GM12878 (cell line): ENCODE data around the gene IL36RN. TPM values are rescaled to one million over a fixed set of nuclear protein-coding genes. Genes with fewer than 3 reads are reported as not detected.

Experiments used
- ATAC-seq: fragments of 200-7000 bp; cut with Tn5 transposase; 3 replicates; pipeline ENCODE4 v1.9.1; 2020; ENCODE audit warnings: mild to moderate bottlenecking, moderate library complexity
- BruUV-seq: library from RNA; stranded (reverse); fragments of 400-500 nt; replicated peaks from 2 replicates; lab custom pipeline; 2021; lab: Mats Ljungman, UMichigan
- CTCF ChIA-PET: fragments of 300-600 bp; sonication (Branson Sonifier 250); formaldehyde crosslinking; extraction: SDS; loops from one replicate; lab custom pipeline; 2021; ENCODE audit warnings: inconsistent platforms; lab: Yijun Ruan, JAX
- POLR2A ChIA-PET: fragments of 350-600 bp; formaldehyde crosslinking; extraction: SDS; loops from one replicate; lab custom pipeline; 2021; ENCODE audit warnings: inconsistent platforms; lab: Charles Lee
- RAD21 ChIA-PET: fragments of 300-600 bp; sonication (Branson Sonifier 250); formaldehyde crosslinking; loops from one replicate; lab custom pipeline; 2023; ENCODE audit warnings: antibody characterized with exemption; ENCODE audit not compliant: unreplicated experiment; lab: Charles Lee
- SMC1A ChIA-PET: fragments of 300-600 bp; sonication (Branson Sonifier 250); formaldehyde crosslinking; loops from one replicate; lab custom pipeline; 2023; ENCODE audit not compliant: unreplicated experiment, uncharacterized antibody; lab: Charles Lee
- DNase-seq: peaks from one replicate; pipeline ENCODE4 v3.0.0-alpha.2; 2011; ENCODE audit warnings: low read depth, low spot score
- FAIRE-seq: peaks from 3 replicates; lab custom pipeline; 2011; peaks lifted over from hg19 to GRCh38; lab: Jason Lieb, UNC
- H2AFZ ChIP-seq: 2 replicates; pipeline ENCODE4 v1.6.0; 2011; ENCODE audit warnings: low read depth, low read length, control low read depth; ENCODE audit not compliant: control insufficient read depth
- H3K27ac ChIP-seq: 2 replicates; pipeline ENCODE4 v1.5.1; 2011; ENCODE audit warnings: control low read depth; ENCODE audit not compliant: control insufficient read depth, insufficient read depth
- H3K27me3 ChIP-seq, 2 experiments: replicated peaks in 1 of 2; 2 replicates each; pipeline versions ENCODE4 v1.6.0 to v1.6.1; 2011; ENCODE audit warnings: low read length in 1 of 2; ENCODE audit not compliant: control insufficient read depth in 2 of 2, insufficient read depth in 2 of 2
- H3K36me3 ChIP-seq, 2 experiments: 2 replicates each; pipeline ENCODE4 v1.5.1; 2011; ENCODE audit warnings: low read length in 1 of 2; ENCODE audit not compliant: control insufficient read depth in 2 of 2, insufficient read depth in 2 of 2
- H3K4me1 ChIP-seq: 2 replicates; pipeline ENCODE4 v1.6.1; 2011; ENCODE audit warnings: mild to moderate bottlenecking, low read length, moderate library complexity, mixed read lengths; ENCODE audit not compliant: control insufficient read depth, insufficient read depth
- H3K4me2 ChIP-seq: 2 replicates; pipeline ENCODE4 v1.6.0; 2011; ENCODE audit warnings: control low read depth; ENCODE audit not compliant: control insufficient read depth, insufficient read depth
- H3K4me3 ChIP-seq: fragments of 200-600 bp; sonication (generic); 2 replicates; pipeline ENCODE4 v1.5.1; 2016
- H3K79me2 ChIP-seq: 2 replicates; pipeline ENCODE4 v1.6.0; 2011; ENCODE audit warnings: low read length; ENCODE audit not compliant: control insufficient read depth, insufficient read depth
- H3K9ac ChIP-seq: 2 replicates; pipeline ENCODE4 v1.8.0; 2011; ENCODE audit warnings: low read length, control low read depth, mixed read lengths; ENCODE audit not compliant: control insufficient read depth, insufficient read depth
- H3K9me3 ChIP-seq: replicated peaks from 3 replicates; pipeline ENCODE4 v1.5.1; 2011; ENCODE audit warnings: mild to moderate bottlenecking, low read length; ENCODE audit not compliant: control insufficient read depth, insufficient read depth
- H4K20me1 ChIP-seq: 2 replicates; pipeline ENCODE4 v1.6.0; 2011; ENCODE audit not compliant: control insufficient read depth, insufficient read depth
- CUX1 ChIP-seq: IDR thresholded peaks from 2 replicates; pipeline ENCODE4 v1.6.1; 2012; ENCODE audit warnings: improper control_type of control experiment, low read depth, low read length; ENCODE audit not compliant: insufficient replicate concordance
- DPF2 ChIP-seq: fragments of 450-650 bp; IDR thresholded peaks from 2 replicates; pipeline ENCODE4 v1.6.1; 2017; ENCODE audit warnings: mild to moderate bottlenecking
- ESRRA ChIP-seq: IDR thresholded peaks from 2 replicates; pipeline ENCODE4 v1.6.1; 2012; ENCODE audit warnings: mild to moderate bottlenecking, low read length, improper control_type of control experiment
- LARP7 ChIP-seq: fragments of 450-650 bp; IDR thresholded peaks from 2 replicates; pipeline ENCODE4 v1.6.1; 2017; ENCODE audit warnings: mild to moderate bottlenecking
- NFIC ChIP-seq: IDR thresholded peaks from 2 replicates; pipeline ENCODE4 v1.6.1; 2012; ENCODE audit warnings: low read depth, mild to moderate bottlenecking, inconsistent platforms, low read length, moderate library complexity
- ZBED1 ChIP-seq: IDR thresholded peaks from 2 replicates; pipeline ENCODE4 v1.6.1; 2016; ENCODE audit warnings: borderline replicate concordance
- ZNF207 ChIP-seq: fragments of 450-650 bp; IDR thresholded peaks from 2 replicates; pipeline ENCODE4 v1.6.1; 2014; ENCODE audit warnings: antibody characterized with exemption, mild to moderate bottlenecking, borderline replicate concordance
- ZNF384 ChIP-seq: IDR thresholded peaks from 2 replicates; pipeline ENCODE4 v1.6.1; 2012; ENCODE audit warnings: low read depth, mild to moderate bottlenecking, low read length, improper control_type of control experiment, borderline replicate concordance
- WGBS: methylation state at CpG from one replicate; pipeline ENCODE4 v1.1.6; 2016; ENCODE audit warnings: low lambda C conversion rate; ENCODE audit not compliant: insufficient replicate concordance, insufficient coverage; ENCODE audit errors: missing lambda C conversion rate; 5-methylcytosine and 5-hydroxymethylcytosine counted together
- in situ Hi-C: fragments of 300-500 bp; cut with MboI; formaldehyde crosslinking; loops from 9 replicates; pipeline ENCODE4 v1.14.3; 2018; ENCODE audit warnings: mixed read lengths
- intact Hi-C: fragments of 100-400 bp; cut with micrococcal nuclease; formaldehyde crosslinking; loops from one replicate; pipeline ENCODE4 v1.14.2; 2022; ENCODE audit not compliant: unreplicated experiment
- polyA plus RNA-seq, 11 experiments: library from polyadenylated mRNA; depleted of rRNA in 4 of 11; unstranded in 6 of 11; stranded (reverse) in 5 of 11; fragments of >200 nt; fragmentation: Nextera tagmentation in 4 of 11; fragmentation: Illumina TruSeq in 1 of 11; extraction: Ambion mirVana in 4 of 11; extraction: Trizol in 1 of 11; gene quantifications; 1 replicate in 1 of 11; 2 replicates in 10 of 11; pipeline versions ENCODE4 v1.2.1 to v1.2.3, GENCODE V29; 2011 to 2016; ENCODE audit warnings: inconsistent platforms in 2 of 11, missing spikeins in 2 of 11, low read depth in 1 of 11
- total RNA-seq, 4 experiments: library from RNA; depleted of rRNA in 3 of 4; stranded (reverse); fragments of >200 nt in 3 of 4; fragmentation: Illumina TruSeq in 1 of 4; extraction: Trizol in 1 of 4; gene quantifications; 2 replicates each; pipeline versions ENCODE4 v1.2.1 to v1.2.3, GENCODE V29; 2013 to 2021

Gene IL36RN
- total and polyA plus RNA-seq, 10 of the 15 experiments (the other 5 are each of a cell fraction or from before 2014, with no cell fraction given), result not detected

DNA sequence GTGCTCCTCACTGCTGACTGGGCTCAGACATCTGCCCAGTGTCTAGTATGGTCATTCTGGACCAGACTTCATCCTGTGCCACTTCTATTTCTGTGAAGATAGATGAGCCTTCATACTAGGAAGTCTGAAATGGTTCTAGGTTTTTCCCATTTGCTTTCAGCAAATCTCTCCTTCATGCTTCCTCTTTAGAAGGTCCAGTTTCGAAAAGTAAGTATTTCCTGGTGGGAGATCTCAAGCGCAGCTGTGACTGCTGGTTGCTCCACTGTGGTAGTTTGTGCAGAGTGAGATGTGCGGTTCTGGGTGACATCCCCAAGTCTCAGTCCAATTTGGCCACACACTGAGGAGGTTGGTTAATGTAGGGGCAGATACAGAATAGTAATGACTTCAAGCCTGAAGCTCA, 20.7 kb upstream of the IL36RN start (continued):
- no peak for TF ChIP-seq CUX1

DNA sequence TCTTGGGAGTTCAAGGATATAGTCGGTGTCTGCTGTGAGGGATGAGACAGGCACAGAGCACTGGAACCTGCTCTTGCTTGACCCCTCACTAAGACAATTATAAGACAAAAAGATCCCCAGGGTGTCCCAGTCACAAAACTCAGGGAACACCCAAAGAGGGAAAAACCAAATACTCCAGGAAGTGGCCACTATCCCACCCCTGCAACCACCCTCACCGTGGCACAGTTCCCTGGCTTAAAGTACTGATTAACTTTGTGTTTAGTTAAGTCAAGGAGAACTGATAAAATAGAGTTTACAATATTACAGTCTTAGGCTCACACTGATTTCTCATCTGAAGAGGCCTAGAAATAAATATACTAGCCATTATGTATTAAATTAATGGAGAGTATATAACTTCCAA, 19.8 kb upstream of the IL36RN start:
- FAIRE-seq, result no peak
- Histone ChIP-seq H2AFZ (no peak overlapping the region), H3K9ac (no peak overlapping the region), H3K4me3 (no peak overlapping the region), H3K79me2 (no peaks in the 10 kb centered on the region), H4K20me1 (no peaks in the 10 kb centered on the region), H3K27ac (no peak overlapping the region), H3K9me3 (no peaks in the 10 kb centered on the region), H3K4me1 (no peaks in the 10 kb centered on the region), H3K27me3 (peaks cover 0 to 3% of the 10 kb centered on the region in 2 experiments; a peak in 1 of 4 replicates), H3K4me2 (no peak overlapping the region)
- no TSS peak for BruUV-seq
- 56% methylated on average over 2 of the region's 2 CpGs for WGBS
- in situ Hi-C loops, result no loop called here
- ChIA-PET CTCF (no interaction called here), POLR2A (no interaction called here), RAD21 (no interaction called here), SMC1A (no interaction called here)
- DNase-seq, result no peak
- no peak for ATAC-seq
- intact Hi-C loops, result no loop called here
- no peak for TF ChIP-seq ZNF384
- no peak for TF ChIP-seq ESRRA
- no peak for TF ChIP-seq ZBED1
- no peak for TF ChIP-seq NFIC
- no peak for TF ChIP-seq DPF2
- no peak for TF ChIP-seq ZNF207
- TF ChIP-seq LARP7, result no peak
- TF ChIP-seq, all 136 proteins: peak for 0
- H3K36me3 ChIP-seq, result no peaks in the 10 kb centered on the region
